MCF 10A (cell line): ENCODE measurements around the gene HOXA7. TPM values are rescaled to one million over a fixed set of nuclear protein-coding genes. Genes with fewer than 3 reads are reported as not detected.

ENCODE experiments used
- BruUV-seq: library from RNA; stranded (reverse); fragments of 400-500 nt; replicated peaks from 2 replicates; lab custom pipeline; 2021; lab: Mats Ljungman, UMichigan
- CTCF ChIA-PET: fragments of 300-600 bp; sonication (Branson Sonifier 250); formaldehyde crosslinking; extraction: SDS; loops from one replicate; lab custom pipeline; 2021; ENCODE audit warnings: antibody characterized with exemption, inconsistent platforms; lab: Yijun Ruan, JAX
- POLR2A ChIA-PET: fragments of 300-600, 350-650 bp; sonication (Branson Sonifier 250); formaldehyde crosslinking; extraction: SDS; loops from one replicate; lab custom pipeline; 2020; ENCODE audit warnings: antibody characterized with exemption, inconsistent platforms; lab: Yijun Ruan, JAX
- DNase-seq: peaks from one replicate; pipeline ENCODE4 v3.0.0-alpha.2; 2018; ENCODE audit not compliant: unreplicated experiment
- H3K27ac Mint-ChIP-seq: one replicate; pipeline ENCODE4 v1.8.0; 2022; ENCODE audit warnings: mild to moderate bottlenecking, low read depth, mixed read lengths; ENCODE audit not compliant: unreplicated experiment
- H3K27me3 Mint-ChIP-seq: one replicate; pipeline ENCODE4 v1.8.0; 2022; ENCODE audit warnings: mixed read lengths; ENCODE audit not compliant: insufficient read depth, unreplicated experiment
- H3K36me3 Mint-ChIP-seq: one replicate; pipeline ENCODE4 v1.8.0; 2022; ENCODE audit warnings: mild to moderate bottlenecking, moderate library complexity, mixed read lengths; ENCODE audit not compliant: insufficient read depth, unreplicated experiment
- H3K4me1 Mint-ChIP-seq: one replicate; pipeline ENCODE4 v1.8.0; 2022; ENCODE audit warnings: mixed read lengths; ENCODE audit not compliant: insufficient read depth, unreplicated experiment
- H3K4me3 Mint-ChIP-seq: one replicate; pipeline ENCODE4 v1.8.0; 2022; ENCODE audit warnings: mild to moderate bottlenecking, moderate library complexity, mixed read lengths; ENCODE audit not compliant: unreplicated experiment
- H3K9me3 Mint-ChIP-seq: one replicate; pipeline ENCODE4 v1.8.0; 2022; ENCODE audit warnings: mixed read lengths; ENCODE audit not compliant: unreplicated experiment
- CTCF ChIP-seq: fragments of 200-600 bp; IDR thresholded peaks from one replicate; pipeline ENCODE4 v1.8.0; 2022; ENCODE audit warnings: antibody characterized with exemption, mild to moderate bottlenecking; ENCODE audit not compliant: unreplicated experiment
- intact Hi-C: fragments of 100-400 bp; cut with micrococcal nuclease; formaldehyde crosslinking; loops from 2 replicates; pipeline ENCODE4 v1.14.1; 2022
- total RNA-seq: library from RNA; stranded (reverse); gene quantifications from 2 replicates; pipeline ENCODE4 v1.2.3, GENCODE V29; 2022

The HOXA7 gene
- total RNA-seq, 1 experiment from 2014 or later: 0.44 TPM

GRCh38 chr7:27107391-27108381 is 48.8 kb downstream of the HOXA7 start:
- intact Hi-C loops: no loop called here
- BruUV-seq: TSS peak; percentile 40
- ChIA-PET POLR2A (interaction anchor here (0.5 to 15.3 kb wide), 11 partner anchors 10 to 260 kb away, joined by 3 to 238 read pairs (median 25); partner anchors contain the start of genes HOXA1, HOXA5 and SKAP2), CTCF (interaction anchor here (0.7 to 2.1 kb wide), 6 partner anchors 7 to 255 kb away, joined by 3 to 8 read pairs (median 4); partner anchors contain the start of gene HOXA4)
- peak; percentile 49 for DNase-seq
- peaks cover 35% of the 10 kb centered on the region for H3K4me1 Mint-ChIP-seq
- TF ChIP-seq CTCF: no peak
- peak overlapping the region; percentile 87 for H3K4me3 Mint-ChIP-seq
- H3K36me3 Mint-ChIP-seq: peaks cover 48% of the 10 kb centered on the region
- H3K9me3 Mint-ChIP-seq: no peaks in the 10 kb centered on the region
- peak overlapping the region; percentile 99 for H3K27ac Mint-ChIP-seq
- no peaks in the 10 kb centered on the region for H3K27me3 Mint-ChIP-seq

GRCh38 chr7:27106901-27107240 is 49.6 kb downstream of the HOXA7 start:
- H3K4me3 Mint-ChIP-seq: peak overlapping the region; percentile 87
- no TSS peak for BruUV-seq
- intact Hi-C loops: no loop called here
- DNase-seq: no peak
- H3K27ac Mint-ChIP-seq: peak overlapping the region; percentile 99
- TF ChIP-seq CTCF: no peak
- ChIA-PET POLR2A (interaction anchor here (0.7 to 7.6 kb wide), 8 partner anchors 9 to 1111 kb away, joined by 3 to 238 read pairs (median 31); partner anchors contain the start of genes HOXA1, HOXA5 and SKAP2), CTCF (interaction anchor here (0.7 to 3.1 kb wide), 6 partner anchors 8 to 253 kb away, joined by 3 to 16 read pairs (median 4); no protein-coding TSS in a partner anchor)
- H3K9me3 Mint-ChIP-seq: no peaks in the 10 kb centered on the region
- peaks cover 38% of the 10 kb centered on the region for H3K4me1 Mint-ChIP-seq
- H3K36me3 Mint-ChIP-seq: peaks cover 49% of the 10 kb centered on the region
- no peaks in the 10 kb centered on the region for H3K27me3 Mint-ChIP-seq

DNA sequence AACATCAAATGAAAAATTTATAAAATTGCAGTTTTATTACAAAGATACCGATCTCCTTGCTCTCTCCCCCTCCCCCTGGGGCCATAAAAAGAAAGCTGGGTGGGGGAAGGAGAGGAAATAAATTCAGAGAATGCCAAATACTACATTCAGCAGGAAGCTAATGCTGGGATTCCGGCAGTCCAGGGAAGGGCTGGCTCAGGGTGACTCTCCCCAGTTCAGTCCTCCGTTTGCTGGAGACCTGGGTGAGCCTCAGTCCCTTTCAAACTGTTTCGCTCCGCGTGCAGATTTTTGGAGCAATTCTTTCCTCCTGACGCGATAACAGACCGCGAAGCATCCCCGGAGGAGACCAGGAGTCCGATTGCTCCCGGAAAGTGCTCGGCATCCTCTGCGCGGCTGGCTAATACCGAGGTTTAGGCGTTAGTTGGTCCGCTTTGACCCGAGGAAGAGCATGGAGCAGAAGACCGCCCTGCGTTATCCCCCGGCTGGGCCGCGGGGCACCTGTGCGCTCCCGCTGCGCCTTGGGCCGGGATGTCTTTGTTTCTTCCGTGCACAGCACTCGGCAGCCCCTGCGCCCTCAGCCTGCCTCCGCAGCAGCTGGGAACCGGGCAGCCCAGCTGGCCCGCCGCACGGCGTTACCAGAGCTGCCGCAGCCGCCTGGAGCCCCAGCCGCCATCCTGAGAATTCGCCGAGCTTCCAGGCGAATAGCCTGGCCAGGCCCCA is 50.1 kb downstream of the HOXA7 start:
- ChIA-PET CTCF (interaction anchor here (1.0 to 3.1 kb wide), 10 partner anchors 9 to 252 kb away, joined by 3 to 19 read pairs (median 4); partner anchors contain the start of gene HOXA5), POLR2A (interaction anchor here (0.7 to 7.6 kb wide), 9 partner anchors 9 to 1110 kb away, joined by 3 to 238 read pairs (median 25); partner anchors contain the start of genes HOXA1, HOXA5 and SKAP2)
- Mint-ChIP-seq H3K27me3 (no peaks in the 10 kb centered on the region), H3K4me3 (peak overlapping the region; percentile 87), H3K27ac (peak overlapping the region; percentile 99), H3K9me3 (no peaks in the 10 kb centered on the region), H3K36me3 (peaks cover 48% of the 10 kb centered on the region), H3K4me1 (peaks cover 38% of the 10 kb centered on the region)
- no peak for TF ChIP-seq CTCF
- no TSS peak for BruUV-seq
- peak; percentile 42 for DNase-seq
- intact Hi-C loops: no loop called here
